ENCODE measurements around the gene ZNF24.

The ZNF24 gene

GRCh38 chr18:35352778-35353177 lies 8.6 kb upstream of the ZNF24 start:
- DNase-seq (ENCODE audit: low spot score): no peak

- no peak for DNase-seq (ENCODE audit: low spot score)
These were observed 8.1 kb upstream of the ZNF24 start for GRCh38 chr18:35352283-35352682.

- no peak for DNase-seq (ENCODE audit: low spot score)
These were observed 3.8 kb upstream of the ZNF24 start for GRCh38 chr18:35348001-35348400.

- no peak for DNase-seq (ENCODE audit: low spot score)
These were observed 1.7 kb upstream of the ZNF24 start for GRCh38 chr18:35345950-35346349.

GRCh38 chr18:35345460-35345921 lies 1.3 kb upstream of the ZNF24 start:
- no peak for DNase-seq (ENCODE audit: low spot score)

GRCh38 chr18:35344736-35345459 lies 678 bp upstream of the ZNF24 start:
- no peak for DNase-seq (ENCODE audit: low spot score)

GRCh38 chr18:35343488-35343935 lies 708 bp downstream of the ZNF24 start:
- no peak for DNase-seq (ENCODE audit: low spot score)

- no peak for DNase-seq (ENCODE audit: low spot score)
These were observed 6.9 kb downstream of the ZNF24 start for GRCh38 chr18:35337286-35337685.

- DNase-seq (ENCODE audit: low spot score): no peak
These were observed 8.4 kb downstream of the ZNF24 start for GRCh38 chr18:35335866-35336265.

- DNase-seq (ENCODE audit: low spot score): no peak
These were observed 9.4 kb downstream of the ZNF24 start for GRCh38 chr18:35334821-35335220.

- no peak for DNase-seq (ENCODE audit: low spot score)
These were observed 10.0 kb downstream of the ZNF24 start for GRCh38 chr18:35334212-35334611.

GRCh38 chr18:35331367-35332087 lies 12.7 kb downstream of the ZNF24 start:
- DNase-seq (ENCODE audit: low spot score): no peak

- no peak for DNase-seq (ENCODE audit: low spot score)
These were observed 15.4 kb downstream of the ZNF24 start for GRCh38 chr18:35328868-35329267.

GRCh38 chr18:35326695-35327387 lies 17.4 kb downstream of the ZNF24 start:
- DNase-seq (ENCODE audit: low spot score): no peak

- DNase-seq (ENCODE audit: low spot score): no peak
These were observed 19.1 kb downstream of the ZNF24 start for GRCh38 chr18:35324926-35325655.

- no peak for DNase-seq (ENCODE audit: low spot score)
These were observed 21.4 kb downstream of the ZNF24 start for GRCh38 chr18:35322486-35323458.

GRCh38 chr18:35311496-35311895 lies 32.7 kb downstream of the ZNF24 start:
- no peak for DNase-seq (ENCODE audit: low spot score)

GRCh38 chr18:35306588-35307250 lies 37.5 kb downstream of the ZNF24 start:
- no peak for DNase-seq (ENCODE audit: low spot score)

GRCh38 chr18:35303610-35304009 lies 40.6 kb downstream of the ZNF24 start:
- no peak for DNase-seq (ENCODE audit: low spot score)

- DNase-seq (ENCODE audit: low spot score): no peak
These were observed 48.2 kb downstream of the ZNF24 start for GRCh38 chr18:35296060-35296459.
